K562 (cell line): Measurements from ENCODE around the gene PYGO2. TPM values are rescaled to one million over a fixed set of nuclear protein-coding genes. Genes with fewer than 3 reads are reported as not detected.
A peak's percentile ranks its signal among the peaks of the same experiment; 100 is the strongest.

ENCODE experiments used
- ARID2 ChIP-seq: fragments of 450-650 bp; IDR thresholded peaks from 2 replicates; pipeline ENCODE4 v1.6.1; 2017; ENCODE audit warnings: antibody characterized with exemption, mild to moderate bottlenecking
- ASH1L ChIP-seq: fragments of 450-650 bp; IDR thresholded peaks from 2 replicates; pipeline ENCODE4 v1.6.1; 2018; ENCODE audit warnings: borderline replicate concordance, mild to moderate bottlenecking, low read depth; ENCODE audit not compliant: partially characterized antibody
- ATF1 ChIP-seq, 2 experiments: fragments of 450-650 bp in 1 of 2; IDR thresholded peaks; 2 replicates each; pipeline ENCODE4 v1.6.1; 2016; ENCODE audit warnings: missing compliant biosample characterization in 1 of 2, missing genetic modification characterization in 1 of 2
- ETS2 ChIP-seq: IDR thresholded peaks from 2 replicates; pipeline ENCODE4 v1.6.1; 2016; ENCODE audit warnings: borderline replicate concordance, missing genetic modification characterization, mild to moderate bottlenecking, moderate library complexity, missing compliant biosample characterization; ENCODE audit not compliant: poor library complexity, severe bottlenecking
- FOXA1 ChIP-seq: fragments of 450-650 bp; IDR thresholded peaks from 2 replicates; pipeline ENCODE4 v1.6.1; 2016; ENCODE audit warnings: mild to moderate bottlenecking, borderline replicate concordance
- FOXK2 ChIP-seq, 2 experiments: fragments of 450-650 bp; IDR thresholded peaks in 1 of 2; conservative IDR thresholded peaks in 1 of 2; 2 replicates each; pipeline ENCODE4 v1.6.1; 2016; ENCODE audit warnings: low read depth in 2 of 2, mild to moderate bottlenecking in 1 of 2
- KLF16 ChIP-seq: IDR thresholded peaks from 2 replicates; pipeline ENCODE4 v1.6.1; 2016; ENCODE audit warnings: antibody characterized with exemption
- MTA3 ChIP-seq: fragments of 450-650 bp; formaldehyde crosslinking; IDR thresholded peaks from 2 replicates; pipeline ENCODE4 v1.6.1; 2017; ENCODE audit warnings: mild to moderate bottlenecking, borderline replicate concordance
- NCOA6 ChIP-seq: fragments of 450-650 bp; IDR thresholded peaks from 2 replicates; pipeline ENCODE4 v1.6.1; 2017; ENCODE audit warnings: mild to moderate bottlenecking
- NR2C2 ChIP-seq, 2 experiments: fragments of 200-800 bp in 1 of 2; sonication (Bioruptor generic) in 1 of 2; sonication (generic) in 1 of 2; formaldehyde crosslinking in 1 of 2; IDR thresholded peaks; 2 replicates each; pipeline versions ENCODE4 v1.6.1 to v1.8.0; 2016 to 2022; ENCODE audit warnings: mild to moderate bottlenecking in 1 of 2, missing compliant biosample characterization in 1 of 2, missing genetic modification characterization in 1 of 2, missing genetic modification reagents in 1 of 2
- XRCC4 ChIP-seq: IDR thresholded peaks from one replicate; pipeline ENCODE4 v1.6.1; 2011; ENCODE audit not compliant: insufficient read depth, insufficient read length; ENCODE audit errors: extremely low read depth
- polyA plus RNA-seq, 8 experiments: library from polyadenylated mRNA; depleted of rRNA in 4 of 8; stranded (reverse) in 5 of 8; unstranded in 3 of 8; fragments of >200 nt; fragmentation: Nextera tagmentation in 2 of 8; fragmentation: Illumina TruSeq in 1 of 8; extraction: Ambion mirVana in 2 of 8; extraction: Trizol in 1 of 8; gene quantifications; 2 replicates each; pipeline versions ENCODE4 v1.2.1 to v1.2.3, GENCODE V29; 2011 to 2014; ENCODE audit warnings: inconsistent platforms in 1 of 8, missing spikeins in 1 of 8
- total RNA-seq, 7 experiments: library from RNA; depleted of rRNA in 6 of 7; stranded (reverse); fragments of >200 nt in 6 of 7; fragmentation: Illumina TruSeq in 2 of 7; extraction: Trizol in 2 of 7; gene quantifications; 2 replicates each; pipeline versions ENCODE4 v1.2.1 to v1.2.3, GENCODE V29; 2011 to 2021; ENCODE audit warnings: low replicate concordance in 1 of 7
- TF ChIP-seq, protein P1 (sequence below): fragments of 250-450 bp; sonication (Bioruptor Pico); IDR thresholded peaks from 2 replicates; pipeline ENCODE4 v1.8.0; 2021; ENCODE audit warnings: mild to moderate bottlenecking, moderate library complexity
- TF ChIP-seq, protein P2 (sequence below), 2 experiments: IDR thresholded peaks in 1 of 2; conservative IDR thresholded peaks in 1 of 2; 2 replicates each; pipeline ENCODE4 v1.6.1; 2016; ENCODE audit warnings: low read depth in 2 of 2, mild to moderate bottlenecking in 1 of 2, missing compliant biosample characterization in 1 of 2, missing genetic modification characterization in 1 of 2, moderate library complexity in 1 of 2
- TF ChIP-seq, protein P3 (sequence below): conservative IDR thresholded peaks from 2 replicates; pipeline ENCODE4 v1.6.1; 2011; ENCODE audit warnings: low read depth, mild to moderate bottlenecking, low read length; ENCODE audit not compliant: control insufficient read depth
- TF ChIP-seq, protein P4 (sequence below), 2 experiments: IDR thresholded peaks; 2 replicates each; pipeline ENCODE4 v1.6.1; 2012; ENCODE audit warnings: improper control_type of control experiment in 2 of 2, low read depth in 2 of 2, low read length in 2 of 2, borderline replicate concordance in 1 of 2

The PYGO2 gene
- total and polyA plus RNA-seq, 9 of the 15 experiments (the other 6 are each of a cell fraction or from before 2014, with no cell fraction given): 8.3 to 36.2 (median 18.2) TPM

DNA sequence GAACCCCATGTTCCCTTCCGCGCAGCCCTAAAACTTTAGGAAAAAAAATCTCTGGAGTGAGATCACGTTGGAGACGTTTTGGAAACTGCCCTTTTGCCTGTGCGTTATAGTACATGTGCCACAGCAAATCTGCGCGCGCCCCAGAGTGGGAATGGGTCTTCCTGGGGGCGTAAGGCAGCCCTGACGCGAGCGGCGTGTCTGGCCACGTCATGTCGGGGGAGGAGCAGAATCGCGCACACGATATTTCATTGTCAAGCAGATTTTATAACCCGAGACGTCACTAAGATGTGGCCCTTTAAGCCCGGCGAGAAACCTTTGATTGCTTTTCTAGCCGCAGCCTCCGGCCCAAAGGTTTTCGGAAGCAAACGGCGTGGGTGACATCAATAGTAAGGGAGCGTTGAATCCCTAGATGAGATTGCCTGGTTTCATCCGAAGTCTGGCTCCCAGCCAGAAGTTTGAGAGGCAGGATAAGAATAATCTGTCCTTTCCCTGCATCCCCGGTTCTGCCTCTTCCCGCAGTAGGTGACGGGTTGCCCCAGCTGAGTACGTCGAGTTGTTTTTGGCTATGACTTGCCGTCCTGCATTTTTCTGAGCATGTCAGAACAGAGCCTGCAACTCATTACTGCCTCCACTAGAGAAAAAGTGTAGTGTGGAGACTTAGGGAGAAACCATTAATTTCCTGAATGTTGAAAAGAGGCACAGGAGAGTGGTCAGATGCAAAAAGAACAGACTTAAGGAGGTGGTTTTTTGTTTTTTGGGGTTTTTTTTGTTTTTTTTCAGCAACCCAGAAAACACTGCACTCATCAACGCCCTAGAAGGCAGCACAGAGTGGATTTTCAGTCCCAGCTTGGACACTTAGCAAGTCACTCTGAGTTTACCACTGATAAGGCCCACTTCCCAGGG lies 24.2 kb downstream of the PYGO2 start (continued):
- no peak for TF ChIP-seq ETS2 (tag)
- TF ChIP-seq NR2C2 (CRISPR knock-in tag; IDR thresholded peaks at IDR 0.05): no peak
- peak; percentile 57 for TF ChIP-seq NR2C2 (tag; IDR thresholded peaks at IDR 0.05)
- TF ChIP-seq, protein P1, sequence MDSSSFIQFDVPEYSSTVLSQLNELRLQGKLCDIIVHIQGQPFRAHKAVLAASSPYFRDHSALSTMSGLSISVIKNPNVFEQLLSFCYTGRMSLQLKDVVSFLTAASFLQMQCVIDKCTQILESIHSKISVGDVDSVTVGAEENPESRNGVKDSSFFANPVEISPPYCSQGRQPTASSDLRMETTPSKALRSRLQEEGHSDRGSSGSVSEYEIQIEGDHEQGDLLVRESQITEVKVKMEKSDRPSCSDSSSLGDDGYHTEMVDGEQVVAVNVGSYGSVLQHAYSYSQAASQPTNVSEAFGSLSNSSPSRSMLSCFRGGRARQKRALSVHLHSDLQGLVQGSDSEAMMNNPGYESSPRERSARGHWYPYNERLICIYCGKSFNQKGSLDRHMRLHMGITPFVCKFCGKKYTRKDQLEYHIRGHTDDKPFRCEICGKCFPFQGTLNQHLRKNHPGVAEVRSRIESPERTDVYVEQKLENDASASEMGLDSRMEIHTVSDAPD: no peak
- TF ChIP-seq, protein P2, sequence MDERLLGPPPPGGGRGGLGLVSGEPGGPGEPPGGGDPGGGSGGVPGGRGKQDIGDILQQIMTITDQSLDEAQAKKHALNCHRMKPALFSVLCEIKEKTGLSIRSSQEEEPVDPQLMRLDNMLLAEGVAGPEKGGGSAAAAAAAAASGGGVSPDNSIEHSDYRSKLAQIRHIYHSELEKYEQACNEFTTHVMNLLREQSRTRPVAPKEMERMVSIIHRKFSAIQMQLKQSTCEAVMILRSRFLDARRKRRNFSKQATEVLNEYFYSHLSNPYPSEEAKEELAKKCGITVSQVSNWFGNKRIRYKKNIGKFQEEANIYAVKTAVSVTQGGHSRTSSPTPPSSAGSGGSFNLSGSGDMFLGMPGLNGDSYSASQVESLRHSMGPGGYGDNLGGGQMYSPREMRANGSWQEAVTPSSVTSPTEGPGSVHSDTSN (CRISPR knock-in tag; IDR thresholded peaks at IDR 0.05; ENCODE audit: low read depth): no peak
- TF ChIP-seq, protein P2 (tag; conservative IDR thresholded peaks at IDR 0.05; ENCODE audit: low read depth): peak; percentile 82
- TF ChIP-seq NCOA6: peak; percentile 79
- no peak for TF ChIP-seq ARID2
- TF ChIP-seq FOXA1: no peak
- TF ChIP-seq, protein P3, sequence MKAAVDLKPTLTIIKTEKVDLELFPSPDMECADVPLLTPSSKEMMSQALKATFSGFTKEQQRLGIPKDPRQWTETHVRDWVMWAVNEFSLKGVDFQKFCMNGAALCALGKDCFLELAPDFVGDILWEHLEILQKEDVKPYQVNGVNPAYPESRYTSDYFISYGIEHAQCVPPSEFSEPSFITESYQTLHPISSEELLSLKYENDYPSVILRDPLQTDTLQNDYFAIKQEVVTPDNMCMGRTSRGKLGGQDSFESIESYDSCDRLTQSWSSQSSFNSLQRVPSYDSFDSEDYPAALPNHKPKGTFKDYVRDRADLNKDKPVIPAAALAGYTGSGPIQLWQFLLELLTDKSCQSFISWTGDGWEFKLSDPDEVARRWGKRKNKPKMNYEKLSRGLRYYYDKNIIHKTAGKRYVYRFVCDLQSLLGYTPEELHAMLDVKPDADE: no peak
- TF ChIP-seq, protein P4, sequence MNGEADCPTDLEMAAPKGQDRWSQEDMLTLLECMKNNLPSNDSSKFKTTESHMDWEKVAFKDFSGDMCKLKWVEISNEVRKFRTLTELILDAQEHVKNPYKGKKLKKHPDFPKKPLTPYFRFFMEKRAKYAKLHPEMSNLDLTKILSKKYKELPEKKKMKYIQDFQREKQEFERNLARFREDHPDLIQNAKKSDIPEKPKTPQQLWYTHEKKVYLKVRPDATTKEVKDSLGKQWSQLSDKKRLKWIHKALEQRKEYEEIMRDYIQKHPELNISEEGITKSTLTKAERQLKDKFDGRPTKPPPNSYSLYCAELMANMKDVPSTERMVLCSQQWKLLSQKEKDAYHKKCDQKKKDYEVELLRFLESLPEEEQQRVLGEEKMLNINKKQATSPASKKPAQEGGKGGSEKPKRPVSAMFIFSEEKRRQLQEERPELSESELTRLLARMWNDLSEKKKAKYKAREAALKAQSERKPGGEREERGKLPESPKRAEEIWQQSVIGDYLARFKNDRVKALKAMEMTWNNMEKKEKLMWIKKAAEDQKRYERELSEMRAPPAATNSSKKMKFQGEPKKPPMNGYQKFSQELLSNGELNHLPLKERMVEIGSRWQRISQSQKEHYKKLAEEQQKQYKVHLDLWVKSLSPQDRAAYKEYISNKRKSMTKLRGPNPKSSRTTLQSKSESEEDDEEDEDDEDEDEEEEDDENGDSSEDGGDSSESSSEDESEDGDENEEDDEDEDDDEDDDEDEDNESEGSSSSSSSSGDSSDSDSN (IDR thresholded peaks at IDR 0.05; ENCODE audit: borderline replicate concordance in 1 of 2, low read depth in 2 of 2, low read length in 2 of 2): peak in 1 of 2 experiments; percentile 67; a peak in 1 of 4 replicates
- TF ChIP-seq MTA3: peak; percentile 75; the same call in 1 of the 2 replicates
- peak; percentile 88 for TF ChIP-seq ASH1L
- no peak for TF ChIP-seq KLF16
- no peak for TF ChIP-seq XRCC4
- peak; percentile 79 for TF ChIP-seq ATF1 (CRISPR knock-in tag; IDR thresholded peaks at IDR 0.05)
- peak; percentile 99 for TF ChIP-seq ATF1 (tag; IDR thresholded peaks at IDR 0.05)
- TF ChIP-seq FOXK2 (conservative IDR thresholded peaks at IDR 0.05 in 1 of 2, IDR thresholded peaks at IDR 0.05 in 1 of 2; ENCODE audit: low read depth in 2 of 2): peak in 1 of 2 experiments; percentile 100; a peak in 2 of 4 replicates
